GM12878 (cell line): Measurements from ENCODE around the gene NTRK3. TPM values are rescaled to one million over a fixed set of nuclear protein-coding genes. Genes with fewer than 3 reads are reported as not detected.

Experiments
- ATAC-seq: fragments of 200-7000 bp; cut with Tn5 transposase; 3 replicates; pipeline ENCODE4 v1.9.1; 2020; ENCODE audit warnings: mild to moderate bottlenecking, moderate library complexity
- BruUV-seq: library from RNA; stranded (reverse); fragments of 400-500 nt; replicated peaks from 2 replicates; lab custom pipeline; 2021; lab: Mats Ljungman, UMichigan
- CTCF ChIA-PET: fragments of 300-600 bp; sonication (Branson Sonifier 250); formaldehyde crosslinking; extraction: SDS; loops from one replicate; lab custom pipeline; 2021; ENCODE audit warnings: inconsistent platforms; lab: Yijun Ruan, JAX
- POLR2A ChIA-PET: fragments of 350-600 bp; formaldehyde crosslinking; extraction: SDS; loops from one replicate; lab custom pipeline; 2021; ENCODE audit warnings: inconsistent platforms; lab: Charles Lee
- RAD21 ChIA-PET: fragments of 300-600 bp; sonication (Branson Sonifier 250); formaldehyde crosslinking; loops from one replicate; lab custom pipeline; 2023; ENCODE audit warnings: antibody characterized with exemption; ENCODE audit not compliant: unreplicated experiment; lab: Charles Lee
- SMC1A ChIA-PET: fragments of 300-600 bp; sonication (Branson Sonifier 250); formaldehyde crosslinking; loops from one replicate; lab custom pipeline; 2023; ENCODE audit not compliant: unreplicated experiment, uncharacterized antibody; lab: Charles Lee
- DNase-seq: peaks from one replicate; pipeline ENCODE4 v3.0.0-alpha.2; 2011; ENCODE audit warnings: low read depth, low spot score
- FAIRE-seq: peaks from 3 replicates; lab custom pipeline; 2011; peaks lifted over from hg19 to GRCh38; lab: Jason Lieb, UNC
- H2AFZ ChIP-seq: 2 replicates; pipeline ENCODE4 v1.6.0; 2011; ENCODE audit warnings: low read depth, low read length, control low read depth; ENCODE audit not compliant: control insufficient read depth
- H3K27ac ChIP-seq: 2 replicates; pipeline ENCODE4 v1.5.1; 2011; ENCODE audit warnings: control low read depth; ENCODE audit not compliant: control insufficient read depth, insufficient read depth
- H3K27me3 ChIP-seq, 2 experiments: replicated peaks in 1 of 2; 2 replicates each; pipeline versions ENCODE4 v1.6.0 to v1.6.1; 2011; ENCODE audit warnings: low read length in 1 of 2; ENCODE audit not compliant: control insufficient read depth in 2 of 2, insufficient read depth in 2 of 2
- H3K36me3 ChIP-seq, 2 experiments: 2 replicates each; pipeline ENCODE4 v1.5.1; 2011; ENCODE audit warnings: low read length in 1 of 2; ENCODE audit not compliant: control insufficient read depth in 2 of 2, insufficient read depth in 2 of 2
- H3K4me1 ChIP-seq: 2 replicates; pipeline ENCODE4 v1.6.1; 2011; ENCODE audit warnings: mild to moderate bottlenecking, low read length, moderate library complexity, mixed read lengths; ENCODE audit not compliant: control insufficient read depth, insufficient read depth
- H3K4me2 ChIP-seq: 2 replicates; pipeline ENCODE4 v1.6.0; 2011; ENCODE audit warnings: control low read depth; ENCODE audit not compliant: control insufficient read depth, insufficient read depth
- H3K4me3 ChIP-seq: fragments of 200-600 bp; sonication (generic); 2 replicates; pipeline ENCODE4 v1.5.1; 2016
- H3K79me2 ChIP-seq: 2 replicates; pipeline ENCODE4 v1.6.0; 2011; ENCODE audit warnings: low read length; ENCODE audit not compliant: control insufficient read depth, insufficient read depth
- H3K9ac ChIP-seq: 2 replicates; pipeline ENCODE4 v1.8.0; 2011; ENCODE audit warnings: low read length, control low read depth, mixed read lengths; ENCODE audit not compliant: control insufficient read depth, insufficient read depth
- H3K9me3 ChIP-seq: replicated peaks from 3 replicates; pipeline ENCODE4 v1.5.1; 2011; ENCODE audit warnings: mild to moderate bottlenecking, low read length; ENCODE audit not compliant: control insufficient read depth, insufficient read depth
- H4K20me1 ChIP-seq: 2 replicates; pipeline ENCODE4 v1.6.0; 2011; ENCODE audit not compliant: control insufficient read depth, insufficient read depth
- BCL11A ChIP-seq: IDR thresholded peaks from 2 replicates; pipeline ENCODE4 v1.6.1; 2011; ENCODE audit warnings: low read depth, low read length
- CBFB ChIP-seq: IDR thresholded peaks from 2 replicates; pipeline ENCODE4 v1.6.1; 2016; ENCODE audit warnings: antibody characterized with exemption, low read depth
- CBX5 ChIP-seq: sonication (generic); IDR thresholded peaks from 2 replicates; pipeline ENCODE4 v1.6.1; 2016; ENCODE audit warnings: low read depth, moderate library complexity, mild to moderate bottlenecking, inconsistent platforms
- LARP7 ChIP-seq: fragments of 450-650 bp; IDR thresholded peaks from 2 replicates; pipeline ENCODE4 v1.6.1; 2017; ENCODE audit warnings: mild to moderate bottlenecking
- NFYA ChIP-seq: IDR thresholded peaks from 2 replicates; pipeline ENCODE4 v1.6.1; 2011; ENCODE audit warnings: low read depth, mild to moderate bottlenecking, low read length, improper control_type of control experiment, borderline replicate concordance
- NFYB ChIP-seq: IDR thresholded peaks from 2 replicates; pipeline ENCODE4 v1.6.1; 2011; ENCODE audit warnings: low read depth, mild to moderate bottlenecking, low read length, improper control_type of control experiment, moderate library complexity; ENCODE audit not compliant: insufficient read depth
- NR2C1 ChIP-seq: fragments of 450-650 bp; IDR thresholded peaks from 2 replicates; pipeline ENCODE4 v1.6.1; 2017; ENCODE audit warnings: antibody characterized with exemption, mild to moderate bottlenecking, moderate library complexity
- PML ChIP-seq: IDR thresholded peaks from 2 replicates; pipeline ENCODE4 v1.6.1; 2012; ENCODE audit warnings: low read length, inconsistent platforms
- RAD21 ChIP-seq: IDR thresholded peaks from 2 replicates; pipeline ENCODE4 v1.6.1; 2011; ENCODE audit warnings: mild to moderate bottlenecking, low read depth, low read length, moderate library complexity; ENCODE audit not compliant: insufficient read depth
- RFX5 ChIP-seq: IDR thresholded peaks from 2 replicates; pipeline ENCODE4 v1.6.1; 2011; ENCODE audit warnings: low read depth, low read length, improper control_type of control experiment
- SMAD1 ChIP-seq: fragments of 450-650 bp; IDR thresholded peaks from 2 replicates; pipeline ENCODE4 v1.6.1; 2018; ENCODE audit warnings: mild to moderate bottlenecking, low read depth; ENCODE audit not compliant: partially characterized antibody
- SP1 ChIP-seq: IDR thresholded peaks from one replicate; pipeline ENCODE4 v1.6.1; 2011; ENCODE audit warnings: low read depth, low read length
- WRNIP1 ChIP-seq: IDR thresholded peaks from 2 replicates; pipeline ENCODE4 v1.6.1; 2011; ENCODE audit warnings: low read depth, low read length, improper control_type of control experiment, borderline replicate concordance
- WGBS: methylation state at CpG from one replicate; pipeline ENCODE4 v1.1.6; 2016; ENCODE audit warnings: low lambda C conversion rate; ENCODE audit not compliant: insufficient replicate concordance, insufficient coverage; ENCODE audit errors: missing lambda C conversion rate; 5-methylcytosine and 5-hydroxymethylcytosine counted together
- in situ Hi-C: fragments of 300-500 bp; cut with MboI; formaldehyde crosslinking; loops from 9 replicates; pipeline ENCODE4 v1.14.3; 2018; ENCODE audit warnings: mixed read lengths
- intact Hi-C: fragments of 100-400 bp; cut with micrococcal nuclease; formaldehyde crosslinking; loops from one replicate; pipeline ENCODE4 v1.14.2; 2022; ENCODE audit not compliant: unreplicated experiment
- polyA plus RNA-seq, 11 experiments: library from polyadenylated mRNA; depleted of rRNA in 4 of 11; unstranded in 6 of 11; stranded (reverse) in 5 of 11; fragments of >200 nt; fragmentation: Nextera tagmentation in 4 of 11; fragmentation: Illumina TruSeq in 1 of 11; extraction: Ambion mirVana in 4 of 11; extraction: Trizol in 1 of 11; gene quantifications; 1 replicate in 1 of 11; 2 replicates in 10 of 11; pipeline versions ENCODE4 v1.2.1 to v1.2.3, GENCODE V29; 2011 to 2016; ENCODE audit warnings: inconsistent platforms in 2 of 11, missing spikeins in 2 of 11, low read depth in 1 of 11
- total RNA-seq, 4 experiments: library from RNA; depleted of rRNA in 3 of 4; stranded (reverse); fragments of >200 nt in 3 of 4; fragmentation: Illumina TruSeq in 1 of 4; extraction: Trizol in 1 of 4; gene quantifications; 2 replicates each; pipeline versions ENCODE4 v1.2.1 to v1.2.3, GENCODE V29; 2013 to 2021
- TF ChIP-seq, protein P1 (sequence below): fragments of 450-650 bp; IDR thresholded peaks from 2 replicates; pipeline ENCODE4 v1.6.1; 2016; ENCODE audit warnings: mild to moderate bottlenecking, moderate library complexity, borderline replicate concordance
- TF ChIP-seq, protein P2 (sequence below): IDR thresholded peaks from 2 replicates; pipeline ENCODE4 v1.6.1; 2012; ENCODE audit warnings: low read length, inconsistent platforms
- TF ChIP-seq, protein P3 (sequence below): fragments of 450-650 bp; IDR thresholded peaks from 2 replicates; pipeline ENCODE4 v1.6.1; 2016; ENCODE audit warnings: mild to moderate bottlenecking

The NTRK3 gene
- total and polyA plus RNA-seq, 10 of the 15 experiments (the other 5 are each of a cell fraction or from before 2014, with no cell fraction given), result not detected

DNA sequence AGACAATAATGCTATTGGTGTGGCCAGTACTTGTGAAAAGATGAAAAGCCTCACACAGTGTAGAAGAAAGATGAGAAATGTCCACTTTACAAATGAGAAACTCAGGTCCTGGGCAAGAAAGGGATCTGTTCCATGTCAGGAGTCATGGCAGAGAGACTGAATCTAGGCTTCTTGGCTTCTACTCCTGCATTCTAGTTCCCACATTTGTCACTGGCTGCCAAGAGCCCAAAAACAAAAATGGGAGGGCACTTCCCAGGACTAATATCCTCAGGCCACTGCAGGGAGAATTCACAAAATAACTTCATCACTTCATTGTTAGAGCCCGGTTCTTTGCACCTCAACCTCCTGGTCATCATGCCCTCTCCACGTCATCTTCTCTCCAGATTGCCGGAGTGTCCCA is 337.5 kb downstream of the NTRK3 start:
- intact Hi-C loops, result no loop called here
- DNase-seq (no peak), FAIRE-seq (no peak), ATAC-seq (no peak)
- no peaks in the 10 kb centered on the region for H3K4me1 ChIP-seq
- H2AFZ ChIP-seq, result no peak overlapping the region
- no peaks in the 10 kb centered on the region for H4K20me1 ChIP-seq
- ChIA-PET CTCF (no interaction called here), POLR2A (no interaction called here), RAD21 (no interaction called here), SMC1A (no interaction called here)
- no peak overlapping the region for H3K27ac ChIP-seq
- H3K9ac ChIP-seq, result no peak overlapping the region
- in situ Hi-C loops, result no loop called here
- H3K79me2 ChIP-seq, result no peaks in the 10 kb centered on the region
- 20% methylated on average over 3 of the region's 3 CpGs for WGBS
- H3K36me3 ChIP-seq, result no peaks in the 10 kb centered on the region
- H3K27me3 ChIP-seq, result no peaks in the 10 kb centered on the region
- H3K4me2 ChIP-seq, result no peak overlapping the region
- TF ChIP-seq WRNIP1 (no peak), SP1 (no peak), NR2C1 (no peak), NFYB (no peak), NFYA (no peak), LARP7 (no peak), RAD21 (no peak), RFX5 (no peak), BCL11A (no peak), PML (no peak), CBFB (no peak), CBX5 (no peak), SMAD1 (no peak)
- TF ChIP-seq, protein P1, sequence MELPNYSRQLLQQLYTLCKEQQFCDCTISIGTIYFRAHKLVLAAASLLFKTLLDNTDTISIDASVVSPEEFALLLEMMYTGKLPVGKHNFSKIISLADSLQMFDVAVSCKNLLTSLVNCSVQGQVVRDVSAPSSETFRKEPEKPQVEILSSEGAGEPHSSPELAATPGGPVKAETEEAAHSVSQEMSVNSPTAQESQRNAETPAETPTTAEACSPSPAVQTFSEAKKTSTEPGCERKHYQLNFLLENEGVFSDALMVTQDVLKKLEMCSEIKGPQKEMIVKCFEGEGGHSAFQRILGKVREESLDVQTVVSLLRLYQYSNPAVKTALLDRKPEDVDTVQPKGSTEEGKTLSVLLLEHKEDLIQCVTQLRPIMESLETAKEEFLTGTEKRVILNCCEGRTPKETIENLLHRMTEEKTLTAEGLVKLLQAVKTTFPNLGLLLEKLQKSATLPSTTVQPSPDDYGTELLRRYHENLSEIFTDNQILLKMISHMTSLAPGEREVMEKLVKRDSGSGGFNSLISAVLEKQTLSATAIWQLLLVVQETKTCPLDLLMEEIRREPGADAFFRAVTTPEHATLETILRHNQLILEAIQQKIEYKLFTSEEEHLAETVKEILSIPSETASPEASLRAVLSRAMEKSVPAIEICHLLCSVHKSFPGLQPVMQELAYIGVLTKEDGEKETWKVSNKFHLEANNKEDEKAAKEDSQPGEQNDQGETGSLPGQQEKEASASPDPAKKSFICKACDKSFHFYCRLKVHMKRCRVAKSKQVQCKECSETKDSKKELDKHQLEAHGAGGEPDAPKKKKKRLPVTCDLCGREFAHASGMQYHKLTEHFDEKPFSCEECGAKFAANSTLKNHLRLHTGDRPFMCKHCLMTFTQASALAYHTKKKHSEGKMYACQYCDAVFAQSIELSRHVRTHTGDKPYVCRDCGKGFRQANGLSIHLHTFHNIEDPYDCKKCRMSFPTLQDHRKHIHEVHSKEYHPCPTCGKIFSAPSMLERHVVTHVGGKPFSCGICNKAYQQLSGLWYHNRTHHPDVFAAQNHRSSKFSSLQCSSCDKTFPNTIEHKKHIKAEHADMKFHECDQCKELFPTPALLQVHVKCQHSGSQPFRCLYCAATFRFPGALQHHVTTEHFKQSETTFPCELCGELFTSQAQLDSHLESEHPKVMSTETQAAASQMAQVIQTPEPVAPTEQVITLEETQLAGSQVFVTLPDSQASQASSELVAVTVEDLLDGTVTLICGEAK, result no peak
- TF ChIP-seq, protein P2, sequence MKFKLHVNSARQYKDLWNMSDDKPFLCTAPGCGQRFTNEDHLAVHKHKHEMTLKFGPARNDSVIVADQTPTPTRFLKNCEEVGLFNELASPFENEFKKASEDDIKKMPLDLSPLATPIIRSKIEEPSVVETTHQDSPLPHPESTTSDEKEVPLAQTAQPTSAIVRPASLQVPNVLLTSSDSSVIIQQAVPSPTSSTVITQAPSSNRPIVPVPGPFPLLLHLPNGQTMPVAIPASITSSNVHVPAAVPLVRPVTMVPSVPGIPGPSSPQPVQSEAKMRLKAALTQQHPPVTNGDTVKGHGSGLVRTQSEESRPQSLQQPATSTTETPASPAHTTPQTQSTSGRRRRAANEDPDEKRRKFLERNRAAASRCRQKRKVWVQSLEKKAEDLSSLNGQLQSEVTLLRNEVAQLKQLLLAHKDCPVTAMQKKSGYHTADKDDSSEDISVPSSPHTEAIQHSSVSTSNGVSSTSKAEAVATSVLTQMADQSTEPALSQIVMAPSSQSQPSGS, result no peak
- TF ChIP-seq, protein P3, sequence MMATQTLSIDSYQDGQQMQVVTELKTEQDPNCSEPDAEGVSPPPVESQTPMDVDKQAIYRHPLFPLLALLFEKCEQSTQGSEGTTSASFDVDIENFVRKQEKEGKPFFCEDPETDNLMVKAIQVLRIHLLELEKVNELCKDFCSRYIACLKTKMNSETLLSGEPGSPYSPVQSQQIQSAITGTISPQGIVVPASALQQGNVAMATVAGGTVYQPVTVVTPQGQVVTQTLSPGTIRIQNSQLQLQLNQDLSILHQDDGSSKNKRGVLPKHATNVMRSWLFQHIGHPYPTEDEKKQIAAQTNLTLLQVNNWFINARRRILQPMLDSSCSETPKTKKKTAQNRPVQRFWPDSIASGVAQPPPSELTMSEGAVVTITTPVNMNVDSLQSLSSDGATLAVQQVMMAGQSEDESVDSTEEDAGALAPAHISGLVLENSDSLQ, result no peak
- no peaks in the 10 kb centered on the region for H3K9me3 ChIP-seq
- BruUV-seq, result no TSS peak
- H3K4me3 ChIP-seq, result no peak overlapping the region
